NCI-H1092 (cell line): ENCODE data around the gene ECSIT.
"Not testable (repeated sequence)": the region's sequence is repeated elsewhere in the genome, so short reads cannot be mapped to it uniquely, and the experiment has no call there.

Source experiments
- DNase-seq: peaks from one replicate; lab custom pipeline; 2025; lab: John Stamatoyannopoulos, UW

ECSIT gene

DNA sequence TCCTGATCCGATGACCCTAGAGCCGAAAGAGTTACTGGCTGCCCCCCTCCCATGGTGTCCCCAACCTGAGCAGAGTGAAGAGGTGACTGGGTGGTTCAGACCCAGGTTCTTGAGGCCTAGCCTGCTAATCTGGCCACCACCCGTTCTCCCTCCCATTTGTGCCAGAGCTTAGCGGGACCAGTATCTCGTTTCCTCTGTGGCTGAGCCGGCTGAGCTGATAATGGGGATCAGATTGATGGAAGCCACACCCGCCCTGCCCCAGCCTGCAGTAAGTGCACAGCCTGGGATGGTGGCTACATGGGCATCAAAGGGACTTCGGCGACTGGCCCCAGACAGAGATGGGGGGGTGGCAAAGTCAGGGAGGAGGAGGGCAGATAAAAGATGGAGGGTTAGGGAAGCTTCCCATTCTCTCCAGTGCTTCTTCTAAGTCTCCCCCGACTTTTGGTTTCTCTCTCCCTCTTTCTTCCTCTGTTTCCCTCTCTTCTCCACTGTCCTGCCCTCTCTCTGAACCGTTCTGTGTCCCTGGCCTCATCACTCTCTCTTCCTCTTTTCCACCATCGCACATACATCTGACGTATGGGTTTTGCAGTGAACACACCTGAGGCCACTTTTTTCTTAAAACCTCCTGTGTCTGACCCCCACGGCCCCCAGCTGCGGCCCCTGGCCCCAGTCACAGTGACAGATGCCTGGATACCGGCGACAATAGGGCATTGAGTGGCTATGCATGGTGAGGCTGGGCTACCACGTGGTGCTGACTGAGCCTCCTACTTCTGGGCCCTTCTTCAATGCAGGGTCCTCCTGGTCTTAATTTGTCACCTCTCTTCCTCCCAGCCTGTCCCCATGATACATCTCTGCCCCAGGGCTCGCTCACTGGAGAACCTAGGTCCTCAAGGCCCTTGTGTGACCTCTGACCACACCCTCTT, 50.5 kb downstream of the ECSIT start:
- no peak for DNase-seq

DNA sequence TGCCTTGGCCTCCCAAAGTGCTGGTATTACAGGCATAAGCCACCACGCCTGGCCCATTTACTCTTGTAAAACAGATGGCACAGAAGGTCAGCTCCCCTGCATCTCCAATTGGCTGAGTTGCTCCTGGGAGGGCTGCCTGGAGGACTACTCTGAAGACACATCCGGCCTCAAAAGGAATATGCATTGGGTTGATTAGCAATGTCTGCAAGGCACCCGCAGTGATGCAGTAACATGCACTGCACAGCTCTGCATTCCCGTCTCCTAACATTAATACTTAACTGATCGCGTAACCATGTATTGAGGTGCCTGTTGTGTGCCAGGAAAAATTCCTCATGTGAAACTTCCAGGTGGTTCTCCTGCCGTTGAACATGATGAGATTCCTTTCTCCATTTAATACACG, 53.1 kb downstream of the ECSIT start:
- DNase-seq: no peak

- not testable (repeated sequence) for DNase-seq
Measured at GRCh38 chr19:11475343-11475742, 53.6 kb downstream of the ECSIT start.

- no peak for DNase-seq
Measured at GRCh38 chr19:11473725-11474124, 55.2 kb downstream of the ECSIT start.

- DNase-seq: not testable (repeated sequence)
Measured at GRCh38 chr19:11468266-11468845, 60.6 kb downstream of the ECSIT start.

GRCh38 chr19:11465600-11465999, 63.3 kb downstream of the ECSIT start:
- no peak for DNase-seq

- DNase-seq: no peak
Measured at GRCh38 chr19:11464333-11465265, 64.3 kb downstream of the ECSIT start.

GRCh38 chr19:11463391-11463790, 65.5 kb downstream of the ECSIT start:
- DNase-seq: no peak

GRCh38 chr19:11461453-11461852, 67.5 kb downstream of the ECSIT start:
- no peak for DNase-seq

DNA sequence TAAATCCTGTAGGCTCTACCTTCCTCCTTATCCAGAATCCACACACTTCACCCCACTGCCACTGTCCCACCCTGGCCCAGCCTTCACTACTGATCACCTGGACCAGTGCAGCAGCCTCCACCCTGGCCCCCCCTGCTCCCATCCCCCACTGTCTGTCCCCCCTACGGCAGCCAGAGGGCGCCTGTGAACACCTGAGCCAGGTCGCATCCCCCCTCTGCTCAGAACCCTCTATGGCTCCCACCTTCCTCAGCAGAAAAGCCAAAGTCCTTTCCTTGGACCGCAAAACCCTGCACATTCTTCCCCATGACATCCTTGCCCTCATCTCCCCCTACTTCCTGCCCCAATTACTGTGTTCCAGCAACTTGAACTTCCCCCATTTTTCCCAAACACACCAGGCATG, 68.7 kb downstream of the ECSIT start:
- DNase-seq: no peak

DNA sequence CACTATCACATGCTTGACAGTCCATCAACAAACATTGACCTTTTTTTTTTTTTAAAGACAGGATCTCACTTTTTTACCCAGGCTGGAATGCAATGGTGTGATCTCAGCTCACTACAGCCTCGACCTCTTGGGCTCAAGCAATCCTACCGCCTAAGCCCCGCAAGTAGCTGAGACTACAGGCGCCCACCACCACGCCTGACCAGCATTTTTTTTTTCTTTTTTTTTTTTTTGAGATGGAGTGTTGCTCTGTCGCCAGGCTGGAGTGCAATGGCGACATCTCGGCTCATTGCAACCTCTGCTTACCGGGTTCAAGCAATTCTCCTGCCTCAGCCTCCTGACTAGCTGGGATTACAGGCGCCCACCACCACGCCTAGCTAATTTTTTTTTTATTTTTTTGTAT, 70.0 kb downstream of the ECSIT start:
- DNase-seq: not testable (repeated sequence)

- DNase-seq: no peak
Measured at GRCh38 chr19:11458236-11458900, 70.6 kb downstream of the ECSIT start.

DNA sequence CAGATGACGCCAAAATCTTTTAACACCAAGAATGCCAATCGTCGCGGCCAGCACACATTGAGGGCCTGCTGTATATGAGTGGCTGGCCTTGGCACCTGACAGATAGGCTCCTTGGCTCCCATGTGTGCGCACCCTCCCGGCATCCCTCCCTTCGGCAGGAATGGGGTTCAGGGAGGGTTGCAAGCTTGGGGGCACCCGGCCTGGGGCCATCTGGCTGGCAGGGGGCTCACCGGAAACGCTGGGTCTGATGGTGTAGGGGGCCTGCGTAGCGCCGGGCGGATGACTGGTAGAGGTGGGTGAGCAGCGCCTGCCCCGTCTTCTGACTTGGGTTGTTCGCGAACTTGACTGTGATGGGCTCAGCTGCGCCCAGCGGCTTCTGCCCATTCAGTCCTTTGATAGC, 71.1 kb downstream of the ECSIT start:
- DNase-seq: no peak

GRCh38 chr19:11457115-11457514, 71.8 kb downstream of the ECSIT start:
- DNase-seq: no peak

- DNase-seq: no peak
Measured at GRCh38 chr19:11456659-11457058, 72.3 kb downstream of the ECSIT start.
